ENCODE results near the gene ACOT7.

ACOT7 gene

GRCh38 chr1:6410248-6410893 is 16.8 kb upstream of the ACOT7 start:
- H3K27ac ChIP-seq (ENCODE audit: low read depth, low read length), result no peak overlapping the region
- H3K27me3 ChIP-seq (ENCODE audit: control insufficient read depth, low read length), result peaks cover 21% of the 10 kb centered on the region
- no peak overlapping the region for H3K4me2 ChIP-seq (ENCODE audit: low read length)
- TF ChIP-seq EZH2phosphoT487 (IDR thresholded peaks at IDR 0.05; ENCODE audit: borderline replicate concordance, low read length), result no peak
- TF ChIP-seq, protein P1, sequence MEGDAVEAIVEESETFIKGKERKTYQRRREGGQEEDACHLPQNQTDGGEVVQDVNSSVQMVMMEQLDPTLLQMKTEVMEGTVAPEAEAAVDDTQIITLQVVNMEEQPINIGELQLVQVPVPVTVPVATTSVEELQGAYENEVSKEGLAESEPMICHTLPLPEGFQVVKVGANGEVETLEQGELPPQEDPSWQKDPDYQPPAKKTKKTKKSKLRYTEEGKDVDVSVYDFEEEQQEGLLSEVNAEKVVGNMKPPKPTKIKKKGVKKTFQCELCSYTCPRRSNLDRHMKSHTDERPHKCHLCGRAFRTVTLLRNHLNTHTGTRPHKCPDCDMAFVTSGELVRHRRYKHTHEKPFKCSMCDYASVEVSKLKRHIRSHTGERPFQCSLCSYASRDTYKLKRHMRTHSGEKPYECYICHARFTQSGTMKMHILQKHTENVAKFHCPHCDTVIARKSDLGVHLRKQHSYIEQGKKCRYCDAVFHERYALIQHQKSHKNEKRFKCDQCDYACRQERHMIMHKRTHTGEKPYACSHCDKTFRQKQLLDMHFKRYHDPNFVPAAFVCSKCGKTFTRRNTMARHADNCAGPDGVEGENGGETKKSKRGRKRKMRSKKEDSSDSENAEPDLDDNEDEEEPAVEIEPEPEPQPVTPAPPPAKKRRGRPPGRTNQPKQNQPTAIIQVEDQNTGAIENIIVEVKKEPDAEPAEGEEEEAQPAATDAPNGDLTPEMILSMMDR (IDR thresholded peaks at IDR 0.05; ENCODE audit: low read depth, low read length, poor library complexity, severe bottlenecking), result no peak
- no peak overlapping the region for H3K4me3 ChIP-seq (ENCODE audit: low read length)
- no peaks in the 10 kb centered on the region for H3K4me1 ChIP-seq (ENCODE audit: control insufficient read depth, low read length)
- no peaks in the 10 kb centered on the region for H3F3A ChIP-seq (ENCODE audit: control insufficient read depth, insufficient read depth)
- no peaks in the 10 kb centered on the region for H3K9me2 ChIP-seq (replicated peaks; ENCODE audit: control insufficient read depth, low read length)
- no peaks in the 10 kb centered on the region for H3K79me2 ChIP-seq (ENCODE audit: control insufficient read depth, low read length)
- no peaks in the 10 kb centered on the region for H3K9me3 ChIP-seq (ENCODE audit: control insufficient read depth, insufficient read depth, low read length)
- H3K36me3 ChIP-seq (ENCODE audit: control insufficient read depth, low read length), result no peaks in the 10 kb centered on the region
- H4K20me1 ChIP-seq (ENCODE audit: control insufficient read depth, insufficient read depth, low read depth, low read length), result no peaks in the 10 kb centered on the region; the same call in 1 of the 2 replicates

- Histone ChIP-seq H3K36me3 (ENCODE audit: control insufficient read depth, low read length) (no peaks in the 10 kb centered on the region), H4K20me1 (ENCODE audit: control insufficient read depth, insufficient read depth, low read depth, low read length) (no peaks in the 10 kb centered on the region; the same call in 1 of the 2 replicates), H3K79me2 (ENCODE audit: control insufficient read depth, low read length) (no peaks in the 10 kb centered on the region), H3K4me1 (ENCODE audit: control insufficient read depth, low read length) (no peaks in the 10 kb centered on the region), H3K4me2 (ENCODE audit: low read length) (no peak overlapping the region), H3K9me3 (ENCODE audit: control insufficient read depth, insufficient read depth, low read length) (no peaks in the 10 kb centered on the region), H3F3A (ENCODE audit: control insufficient read depth, insufficient read depth) (no peaks in the 10 kb centered on the region), H3K9me2 (replicated peaks; ENCODE audit: control insufficient read depth, low read length) (no peaks in the 10 kb centered on the region), H3K4me3 (ENCODE audit: low read length) (no peak overlapping the region), H3K27me3 (ENCODE audit: control insufficient read depth, low read length) (peaks cover 17% of the 10 kb centered on the region), H3K27ac (ENCODE audit: low read depth, low read length) (no peak overlapping the region)
- TF ChIP-seq, protein P1 (IDR thresholded peaks at IDR 0.05; ENCODE audit: low read depth, low read length, poor library complexity, severe bottlenecking), result no peak
Observed at GRCh38 chr1:6409733-6410132, 16.2 kb upstream of the ACOT7 start.

DNA sequence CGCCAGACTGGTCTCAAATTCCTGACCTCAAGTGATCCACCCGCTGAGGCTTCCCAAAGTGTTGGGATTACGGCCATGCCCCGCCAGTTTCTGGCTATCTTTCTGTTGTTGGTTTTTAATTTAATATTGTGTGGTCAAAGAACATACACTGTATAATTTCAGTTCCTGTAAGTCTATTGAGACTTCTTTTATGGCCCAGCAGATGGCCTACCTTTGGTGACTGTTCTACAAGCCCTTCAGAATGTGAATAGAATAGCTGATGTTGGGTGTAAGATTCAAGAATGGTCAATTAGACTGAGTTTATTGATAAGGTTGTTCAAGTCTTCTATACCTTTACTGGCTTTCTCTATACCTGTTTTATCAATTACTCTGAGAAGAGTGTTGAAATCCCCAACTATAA is 15.5 kb upstream of the ACOT7 start:
- no peak overlapping the region for H3K27ac ChIP-seq (ENCODE audit: low read depth, low read length)
- H4K20me1 ChIP-seq (ENCODE audit: control insufficient read depth, insufficient read depth, low read depth, low read length), result no peaks in the 10 kb centered on the region; the same call in 1 of the 2 replicates
- no peaks in the 10 kb centered on the region for H3K4me1 ChIP-seq (ENCODE audit: control insufficient read depth, low read length)
- peaks cover 13% of the 10 kb centered on the region for H3K27me3 ChIP-seq (ENCODE audit: control insufficient read depth, low read length)
- no peaks in the 10 kb centered on the region for H3K36me3 ChIP-seq (ENCODE audit: control insufficient read depth, low read length)
- H3K4me2 ChIP-seq (ENCODE audit: low read length), result no peak overlapping the region
- no peaks in the 10 kb centered on the region for H3F3A ChIP-seq (ENCODE audit: control insufficient read depth, insufficient read depth)
- no peak overlapping the region for H3K4me3 ChIP-seq (ENCODE audit: low read length)
- TF ChIP-seq, protein P1 (IDR thresholded peaks at IDR 0.05; ENCODE audit: low read depth, low read length, poor library complexity, severe bottlenecking), result no peak
- no peak for TF ChIP-seq EZH2phosphoT487 (IDR thresholded peaks at IDR 0.05; ENCODE audit: borderline replicate concordance, low read length)
- H3K9me2 ChIP-seq (replicated peaks; ENCODE audit: control insufficient read depth, low read length), result no peaks in the 10 kb centered on the region
- no peaks in the 10 kb centered on the region for H3K9me3 ChIP-seq (ENCODE audit: control insufficient read depth, insufficient read depth, low read length)
- H3K79me2 ChIP-seq (ENCODE audit: control insufficient read depth, low read length), result no peaks in the 10 kb centered on the region
